DMS53 treated with DMSO at 0.1 percent for 48 hours (cell line): Measurements from ENCODE around the gene TIAM2.

Source experiments
- DNase-seq: peaks from one replicate; lab custom pipeline; 2025; ENCODE audit not compliant: unreplicated experiment; lab: John Stamatoyannopoulos, UW

The TIAM2 gene

DNA sequence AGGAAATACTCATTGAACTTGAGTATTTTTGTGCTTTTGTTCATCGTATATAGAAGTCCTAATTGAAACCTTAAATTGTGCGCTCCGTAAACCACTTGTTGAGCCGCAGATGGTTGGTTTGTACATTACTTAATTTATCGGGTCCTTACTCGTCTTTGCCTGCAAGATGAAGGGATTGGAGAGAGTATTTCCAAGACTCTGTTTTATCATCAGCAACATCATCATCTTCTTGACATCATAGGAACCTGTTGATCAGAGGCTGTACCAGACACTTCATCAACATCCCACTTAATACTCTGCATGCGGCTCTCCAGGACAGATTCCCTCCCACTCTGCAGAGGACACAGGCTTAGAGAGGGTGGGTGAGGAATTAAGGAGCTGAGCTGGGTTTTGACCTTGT, 28.6 kb downstream of the TIAM2 start:
- DNase-seq = no peak

- no peak for DNase-seq
These were observed 29.4 kb downstream of the TIAM2 start for GRCh38 chr6:155024391-155025027.

GRCh38 chr6:155026022-155026705, 31.0 kb downstream of the TIAM2 start:
- peak; percentile 3 for DNase-seq

GRCh38 chr6:155026706-155027045, 31.6 kb downstream of the TIAM2 start:
- no peak for DNase-seq

DNA sequence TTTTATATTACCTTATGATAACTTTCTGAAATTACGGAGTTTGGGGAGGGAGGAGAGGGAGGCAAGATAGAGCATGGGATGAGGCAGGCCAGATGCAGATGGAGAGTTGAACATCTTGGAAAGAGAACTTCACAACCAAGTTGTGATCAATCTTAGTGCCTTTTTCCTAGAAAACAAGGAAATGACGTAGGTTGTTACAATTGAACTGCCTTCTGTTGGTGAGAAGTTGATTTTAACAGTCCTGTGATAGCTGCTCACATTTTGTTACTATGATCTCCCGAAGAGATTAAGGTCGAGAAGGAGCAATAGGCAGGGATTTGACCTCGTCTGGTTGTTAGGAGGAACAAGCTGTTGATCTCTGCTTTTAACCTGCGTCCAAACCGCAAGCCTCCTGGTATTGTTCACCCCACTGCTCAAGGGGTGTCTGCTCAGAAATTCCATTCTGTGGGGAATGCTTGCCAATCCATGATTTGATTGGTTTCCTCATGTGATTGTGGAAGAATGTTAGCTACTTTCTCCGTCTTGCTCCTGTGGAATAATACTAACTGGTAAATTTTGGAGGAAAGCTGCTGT, 35.1 kb downstream of the TIAM2 start:
- no peak for DNase-seq

DNA sequence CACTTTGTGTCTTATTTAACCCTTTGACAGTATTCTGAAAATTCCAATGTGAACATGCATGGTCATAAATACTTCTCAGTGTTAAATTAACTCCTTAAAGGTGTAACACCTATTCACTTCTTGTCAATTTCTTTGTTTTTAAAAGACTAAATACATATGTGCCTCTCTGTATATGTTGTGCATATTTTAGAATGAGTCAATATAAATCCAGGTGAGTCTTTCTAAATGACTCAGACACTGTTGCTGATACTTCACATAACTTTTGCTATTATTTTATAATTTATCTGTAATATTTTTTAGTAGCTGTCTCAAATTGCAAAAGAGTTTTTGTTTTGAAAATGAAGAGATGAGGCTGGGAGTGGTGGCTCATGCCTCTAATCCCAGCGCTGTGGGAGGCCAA, 36.0 kb downstream of the TIAM2 start:
- DNase-seq = no peak

DNA sequence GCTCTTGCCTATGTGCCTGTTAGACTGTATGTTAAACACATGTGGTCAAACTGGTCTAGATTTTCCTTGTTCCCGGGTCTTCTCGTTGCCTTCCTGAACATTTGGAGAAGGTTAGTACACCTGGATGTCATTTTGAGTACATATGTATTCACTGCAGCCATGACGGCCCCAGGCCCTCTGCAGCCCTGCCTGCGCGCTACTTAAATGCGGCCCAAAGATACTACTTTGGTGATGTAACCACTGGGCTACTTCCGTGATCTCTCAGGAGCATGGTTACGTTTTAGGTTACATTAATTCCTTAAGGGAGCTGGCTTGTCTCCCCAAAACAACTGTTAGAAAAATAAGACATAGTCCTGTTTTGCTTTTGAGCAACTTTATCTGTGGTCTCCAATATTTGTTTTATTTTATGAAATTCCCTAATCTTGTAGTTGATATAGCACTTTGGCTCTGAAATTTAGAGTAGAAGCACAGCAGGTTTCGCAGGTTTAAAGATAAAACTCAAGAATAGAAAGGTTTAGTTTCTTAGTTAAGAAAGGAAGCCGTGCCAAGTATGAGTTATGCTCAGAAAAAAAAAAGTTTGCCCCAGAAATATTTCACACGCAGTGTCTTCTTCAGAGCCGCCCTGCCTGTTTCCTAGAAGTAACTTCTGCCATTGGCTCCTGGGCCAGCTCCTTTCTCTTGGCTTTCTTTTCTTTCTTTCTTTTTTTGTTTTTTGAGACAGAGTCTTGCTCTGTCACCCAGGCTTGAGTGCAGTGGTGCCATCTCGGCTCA, 38.1 kb downstream of the TIAM2 start:
- DNase-seq = no peak

DNA sequence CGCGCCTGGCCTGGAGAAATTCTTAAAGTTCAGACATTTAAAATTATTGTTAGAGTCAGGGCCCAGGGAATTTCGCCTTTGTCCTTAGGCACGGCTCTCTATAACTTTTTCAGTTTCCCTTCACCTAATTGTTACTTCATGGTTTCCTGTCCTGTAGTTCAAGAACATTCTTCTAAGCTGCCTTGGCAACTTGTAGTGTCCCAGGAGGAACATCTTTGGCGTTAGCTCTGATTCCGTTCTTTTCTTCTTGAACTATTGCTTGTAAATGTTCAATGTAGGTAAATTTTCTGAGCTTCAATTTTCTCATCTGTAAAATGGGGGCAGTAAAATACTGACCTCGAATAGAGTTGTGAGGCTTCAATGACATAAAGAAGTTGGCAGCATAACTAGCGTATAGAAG, 41.8 kb downstream of the TIAM2 start:
- DNase-seq = no peak

GRCh38 chr6:155038104-155038503, 43.0 kb downstream of the TIAM2 start:
- no peak for DNase-seq

GRCh38 chr6:155038527-155038926, 43.4 kb downstream of the TIAM2 start:
- DNase-seq = no peak

DNA sequence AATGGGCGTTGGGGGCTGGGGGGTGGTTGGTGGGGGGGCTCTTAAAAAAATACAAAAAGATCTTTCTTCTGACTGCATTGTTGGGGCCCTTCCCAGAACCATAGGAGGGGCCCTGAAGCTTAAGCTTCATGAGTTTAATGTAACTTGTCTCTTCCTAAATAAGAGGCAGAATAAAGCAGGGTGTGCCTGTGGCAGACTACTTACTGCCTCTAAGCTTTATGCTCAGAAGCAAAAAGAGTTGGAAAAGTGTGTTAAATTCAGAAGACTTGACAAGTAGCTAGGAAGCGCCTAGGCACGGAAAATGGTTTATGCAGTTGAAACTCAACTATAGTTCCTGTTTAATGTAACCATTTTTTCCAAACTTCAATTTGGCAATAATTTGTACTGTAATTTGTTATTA, 44.5 kb downstream of the TIAM2 start:
- no peak for DNase-seq

DNA sequence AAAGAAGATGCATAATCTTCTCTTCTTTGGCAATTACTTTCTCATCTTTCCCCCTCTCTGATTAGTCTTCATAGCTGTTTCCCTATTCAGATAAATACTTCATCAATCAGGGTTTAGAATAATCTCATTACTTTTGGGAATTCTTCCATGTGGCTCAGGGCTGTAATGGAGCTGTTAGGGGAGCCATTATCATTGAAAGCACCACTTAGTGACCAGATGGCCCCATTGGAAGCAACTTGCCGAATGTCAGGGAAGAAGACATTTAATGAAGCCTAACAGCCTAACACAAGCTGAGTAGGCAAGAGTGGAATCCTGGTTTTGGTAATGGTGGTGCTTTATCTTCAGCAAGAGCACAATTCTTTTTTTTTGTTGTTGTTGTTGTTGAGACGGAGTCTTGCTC, 45.0 kb downstream of the TIAM2 start:
- DNase-seq = no peak

DNA sequence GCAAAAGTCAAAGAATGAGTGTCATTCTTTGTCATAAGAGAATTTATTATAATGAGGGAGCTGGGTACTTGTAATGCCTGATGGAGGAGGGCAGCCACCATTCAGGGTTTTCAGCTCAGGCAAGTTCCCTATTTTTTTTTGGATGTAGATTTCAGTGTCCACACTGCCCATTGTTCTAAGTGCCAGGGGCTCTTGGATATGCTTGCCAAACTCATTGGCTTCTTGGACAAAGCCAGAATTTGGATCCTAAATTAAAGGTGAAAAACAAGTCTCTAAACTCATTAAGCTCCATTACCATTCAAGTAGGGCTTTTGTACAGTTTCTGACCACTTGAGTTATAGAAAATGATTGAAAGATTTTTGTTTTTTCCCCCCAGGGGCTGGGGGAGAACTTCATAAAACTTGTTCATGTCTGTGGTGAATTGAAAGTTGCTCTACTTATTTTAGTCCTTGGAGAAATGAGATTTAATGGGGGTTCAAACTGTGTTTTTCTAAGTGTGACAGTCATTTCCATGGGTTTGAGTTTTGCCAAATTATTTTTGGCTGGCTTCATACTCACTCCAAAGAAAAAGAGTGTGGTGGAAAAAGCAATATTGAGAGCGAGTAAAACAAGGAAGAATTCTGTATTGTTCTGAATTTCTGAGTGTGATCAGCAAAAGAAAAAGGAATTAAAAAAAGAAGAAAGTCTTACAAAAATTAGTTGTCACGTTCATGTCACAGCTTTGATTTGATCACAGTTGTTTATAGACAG, 46.0 kb downstream of the TIAM2 start:
- no peak for DNase-seq

GRCh38 chr6:155041741-155042279, 46.7 kb downstream of the TIAM2 start:
- DNase-seq = no peak

DNA sequence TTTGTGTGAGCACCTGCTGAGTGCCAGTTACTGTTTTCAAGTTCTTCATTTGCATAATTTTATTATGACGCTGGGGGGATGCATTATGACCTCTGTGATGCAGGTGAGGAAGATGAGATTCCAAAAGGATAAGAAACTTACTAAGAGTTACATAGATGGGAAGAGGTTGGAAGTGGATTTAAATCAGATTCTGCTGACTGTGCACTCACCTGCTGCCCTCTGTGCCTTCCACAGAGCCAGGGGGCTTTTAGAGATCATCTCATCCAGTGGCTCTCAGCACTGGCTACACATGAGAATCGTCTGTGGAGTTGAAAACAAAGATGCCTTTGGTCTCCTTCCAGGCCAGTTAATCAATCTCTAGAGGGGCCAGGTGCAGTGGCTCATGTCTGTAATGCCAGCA, 47.9 kb downstream of the TIAM2 start:
- no peak for DNase-seq

GRCh38 chr6:155045561-155046404, 50.7 kb downstream of the TIAM2 start:
- no peak for DNase-seq

GRCh38 chr6:155047523-155047922, 52.4 kb downstream of the TIAM2 start:
- DNase-seq = no peak

- DNase-seq = no peak
These were observed 55.2 kb downstream of the TIAM2 start for GRCh38 chr6:155050311-155050710.

DNA sequence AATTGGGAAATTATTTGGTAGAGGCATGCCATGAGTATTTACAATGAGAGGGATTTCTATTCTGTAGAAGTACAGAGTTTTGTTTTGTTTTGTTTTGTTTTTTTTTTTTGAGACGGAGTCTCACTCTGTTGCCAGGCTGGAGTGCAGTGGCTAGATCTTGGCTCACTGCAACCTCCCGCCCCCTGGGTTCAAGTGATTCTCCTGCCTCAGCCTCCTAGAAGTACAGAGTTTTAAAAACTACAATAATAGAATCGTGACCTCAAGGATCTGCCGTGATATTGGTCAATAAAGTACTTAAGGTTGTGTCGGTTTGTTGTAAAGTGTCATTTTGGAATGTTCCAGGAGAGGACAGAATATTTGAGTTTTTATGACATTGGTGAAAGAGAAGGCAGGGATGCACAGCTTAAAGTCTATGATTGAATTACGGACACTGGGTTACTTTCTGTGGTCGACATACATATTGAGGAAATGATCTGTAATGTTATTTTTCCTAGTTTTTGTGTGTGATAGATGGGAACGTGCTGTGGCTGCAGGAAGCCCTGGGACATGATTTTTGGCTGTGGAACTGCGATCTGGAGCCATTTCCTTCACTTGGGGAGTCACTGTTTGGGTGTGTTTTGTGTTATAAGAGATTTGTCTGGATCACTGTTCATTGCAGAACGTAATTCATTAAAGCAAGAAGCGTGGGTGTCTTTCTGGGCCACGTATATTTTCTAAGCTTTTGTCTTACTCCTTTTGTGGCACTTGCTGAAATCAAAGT, 59.6 kb downstream of the TIAM2 start:
- no peak for DNase-seq
